GM04503 (cell line): ENCODE data around the gene GPAT2.
"Not testable (repeated sequence)": the region's sequence is repeated elsewhere in the genome, so short reads cannot be mapped to it uniquely, and the experiment has no call there.

Experiments used
- DNase-seq: peaks from one replicate; pipeline ENCODE4 v3.0.0-alpha.2; 2012; ENCODE audit warnings: low read depth

The GPAT2 gene

GRCh38 chr2:96034792-96035191, at the start of gene GPAT2:
Gene GPAT2 (minus strand): TSS chr2:96034916. CDS start chr2:96032359, 2,557 bp downstream.
- not testable (repeated sequence) for DNase-seq

GRCh38 chr2:96083989-96084857, 49.5 kb upstream of the GPAT2 start:
- no peak for DNase-seq

- DNase-seq = no peak
These were observed 48.6 kb upstream of the GPAT2 start for GRCh38 chr2:96083064-96083939.

- DNase-seq = no peak
These were observed 47.7 kb upstream of the GPAT2 start for GRCh38 chr2:96082211-96083063.

- no peak for DNase-seq
These were observed 46.3 kb upstream of the GPAT2 start for GRCh38 chr2:96081042-96081441.

- DNase-seq = no peak
These were observed 40.6 kb upstream of the GPAT2 start for GRCh38 chr2:96075199-96075771.

GRCh38 chr2:96074156-96074555, 39.4 kb upstream of the GPAT2 start:
- no peak for DNase-seq

GRCh38 chr2:96073170-96073775, 38.6 kb upstream of the GPAT2 start:
- no peak for DNase-seq

GRCh38 chr2:96072746-96073145, 38.0 kb upstream of the GPAT2 start:
- no peak for DNase-seq

- not testable (repeated sequence) for DNase-seq
These were observed 37.3 kb upstream of the GPAT2 start for GRCh38 chr2:96071977-96072491.

GRCh38 chr2:96071087-96071976, 36.6 kb upstream of the GPAT2 start:
- DNase-seq = not testable (repeated sequence)

- not testable (repeated sequence) for DNase-seq
These were observed 35.6 kb upstream of the GPAT2 start for GRCh38 chr2:96070351-96070750.

GRCh38 chr2:96069878-96070277, 35.2 kb upstream of the GPAT2 start:
- not testable (repeated sequence) for DNase-seq

- not testable (repeated sequence) for DNase-seq
These were observed 33.3 kb upstream of the GPAT2 start for GRCh38 chr2:96067902-96068581.

- not testable (repeated sequence) for DNase-seq
These were observed 32.5 kb upstream of the GPAT2 start for GRCh38 chr2:96067098-96067660.

- DNase-seq = not testable (repeated sequence)
These were observed 31.8 kb upstream of the GPAT2 start for GRCh38 chr2:96066511-96066910.

- DNase-seq = not testable (repeated sequence)
These were observed 31.2 kb upstream of the GPAT2 start for GRCh38 chr2:96065954-96066353.

- DNase-seq = no peak
These were observed 30.7 kb upstream of the GPAT2 start for GRCh38 chr2:96065381-96065930.
